Measurements from ENCODE around the gene NPC1L1.

NPC1L1 gene

DNA sequence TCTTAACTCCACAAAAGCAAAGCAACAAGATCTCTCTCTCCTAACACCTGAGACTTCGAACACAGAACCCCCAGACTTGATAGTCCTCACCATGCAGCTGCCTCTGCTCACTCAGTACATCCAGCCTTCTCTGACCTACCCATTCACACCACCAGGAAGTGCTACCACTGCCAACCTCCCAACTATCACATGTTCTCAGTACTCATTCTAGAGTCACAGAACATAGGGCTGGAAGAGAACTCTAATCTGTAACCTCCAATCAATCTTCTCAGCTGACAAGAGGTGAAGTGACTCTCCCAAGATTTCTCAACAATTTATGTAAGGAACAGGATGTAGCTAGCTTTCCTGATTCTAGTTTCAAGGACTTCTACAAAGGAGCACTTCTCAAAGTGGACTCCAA, 54.4 kb downstream of the NPC1L1 start:
- Mint-ChIP-seq H3K36me3 (ENCODE audit: low read depth) (peaks cover 56% of the 10 kb centered on the region), H3K9me3 (peaks cover 24% of the 10 kb centered on the region), H3K27me3 (ENCODE audit: low read depth, poor library complexity) (no peaks in the 10 kb centered on the region), H3K27ac (no peak overlapping the region), H3K4me1 (peaks cover 46% of the 10 kb centered on the region), H3K4me3 (peak overlapping the region; percentile 6)
- TF ChIP-seq, protein P1, sequence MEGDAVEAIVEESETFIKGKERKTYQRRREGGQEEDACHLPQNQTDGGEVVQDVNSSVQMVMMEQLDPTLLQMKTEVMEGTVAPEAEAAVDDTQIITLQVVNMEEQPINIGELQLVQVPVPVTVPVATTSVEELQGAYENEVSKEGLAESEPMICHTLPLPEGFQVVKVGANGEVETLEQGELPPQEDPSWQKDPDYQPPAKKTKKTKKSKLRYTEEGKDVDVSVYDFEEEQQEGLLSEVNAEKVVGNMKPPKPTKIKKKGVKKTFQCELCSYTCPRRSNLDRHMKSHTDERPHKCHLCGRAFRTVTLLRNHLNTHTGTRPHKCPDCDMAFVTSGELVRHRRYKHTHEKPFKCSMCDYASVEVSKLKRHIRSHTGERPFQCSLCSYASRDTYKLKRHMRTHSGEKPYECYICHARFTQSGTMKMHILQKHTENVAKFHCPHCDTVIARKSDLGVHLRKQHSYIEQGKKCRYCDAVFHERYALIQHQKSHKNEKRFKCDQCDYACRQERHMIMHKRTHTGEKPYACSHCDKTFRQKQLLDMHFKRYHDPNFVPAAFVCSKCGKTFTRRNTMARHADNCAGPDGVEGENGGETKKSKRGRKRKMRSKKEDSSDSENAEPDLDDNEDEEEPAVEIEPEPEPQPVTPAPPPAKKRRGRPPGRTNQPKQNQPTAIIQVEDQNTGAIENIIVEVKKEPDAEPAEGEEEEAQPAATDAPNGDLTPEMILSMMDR (IDR thresholded peaks at IDR 0.05) = no peak
- no peak for DNase-seq

DNA sequence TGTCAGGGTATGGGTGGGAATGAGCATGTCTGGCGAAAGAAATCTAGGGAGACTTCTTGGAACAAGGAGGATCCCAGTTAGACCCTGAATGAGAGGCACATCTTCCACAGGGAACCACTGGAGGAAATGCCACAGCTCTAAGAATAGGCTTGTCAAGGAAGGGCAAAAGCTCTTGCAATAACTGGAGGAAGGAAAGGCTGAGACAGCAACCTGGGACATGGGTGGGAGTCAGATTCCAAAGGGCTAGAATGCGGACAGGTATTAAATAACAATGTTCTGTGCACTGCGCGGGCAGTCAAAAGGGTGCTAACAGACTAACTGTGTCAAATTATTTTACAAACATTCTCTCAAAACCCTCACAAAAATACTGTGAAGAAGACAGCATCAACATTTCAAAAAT, 55.1 kb downstream of the NPC1L1 start:
- peak overlapping the region; percentile 77 for H3K27ac Mint-ChIP-seq
- peak overlapping the region; percentile 30 for H3K4me3 Mint-ChIP-seq
- peaks cover 63% of the 10 kb centered on the region for H3K36me3 Mint-ChIP-seq (ENCODE audit: low read depth)
- peaks cover 42% of the 10 kb centered on the region for H3K4me1 Mint-ChIP-seq
- no peak for DNase-seq
- no peaks in the 10 kb centered on the region for H3K27me3 Mint-ChIP-seq (ENCODE audit: low read depth, poor library complexity)
- peaks cover 24% of the 10 kb centered on the region for H3K9me3 Mint-ChIP-seq
- TF ChIP-seq, protein P1 (IDR thresholded peaks at IDR 0.05) = no peak

DNA sequence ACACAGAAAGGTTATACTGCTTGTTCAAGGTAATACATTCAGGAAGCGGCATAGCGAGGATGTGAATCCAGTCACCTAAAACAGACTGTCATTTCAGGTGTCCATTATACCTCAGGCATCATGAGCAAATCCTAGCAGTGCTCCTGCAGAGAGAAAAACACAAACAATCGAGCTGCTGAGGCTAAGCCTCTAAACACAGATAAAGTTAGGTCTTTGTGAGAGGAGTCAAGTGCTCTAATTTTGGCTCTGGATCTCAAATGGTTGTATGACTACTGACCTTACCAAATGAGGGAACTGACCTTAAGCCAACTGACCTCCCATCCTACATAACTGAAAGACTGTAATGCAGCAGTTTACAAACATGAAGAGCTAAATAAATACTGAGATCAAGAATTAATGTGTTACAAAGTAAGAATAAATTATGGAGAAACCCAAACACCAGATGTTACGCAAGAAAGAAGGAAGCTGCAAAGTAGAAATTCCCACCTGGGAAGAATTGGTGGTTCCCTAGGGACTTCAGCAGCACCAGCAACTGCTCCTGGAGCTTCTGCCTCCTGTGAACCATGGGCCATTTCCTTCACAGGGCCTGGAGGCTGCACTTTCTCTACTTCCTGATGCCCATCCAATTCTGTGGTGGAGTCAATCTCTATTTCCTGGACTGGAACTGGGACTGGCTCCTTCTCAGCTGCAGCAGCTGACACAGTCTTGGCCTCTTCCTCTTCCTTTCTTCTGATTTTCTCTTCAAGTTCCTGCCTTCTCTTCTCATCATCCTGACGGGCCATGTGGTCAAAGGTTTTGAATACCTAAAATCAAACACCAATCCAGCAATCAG, 56.4 kb downstream of the NPC1L1 start:
- Mint-ChIP-seq H3K27me3 (ENCODE audit: low read depth, poor library complexity) (no peaks in the 10 kb centered on the region), H3K4me1 (peaks cover 33% of the 10 kb centered on the region), H3K4me3 (no peak overlapping the region), H3K27ac (peak overlapping the region; percentile 20), H3K36me3 (ENCODE audit: low read depth) (peaks cover 72% of the 10 kb centered on the region), H3K9me3 (peaks cover 24% of the 10 kb centered on the region)
- DNase-seq = no peak
- TF ChIP-seq, protein P1 (IDR thresholded peaks at IDR 0.05) = no peak

DNA sequence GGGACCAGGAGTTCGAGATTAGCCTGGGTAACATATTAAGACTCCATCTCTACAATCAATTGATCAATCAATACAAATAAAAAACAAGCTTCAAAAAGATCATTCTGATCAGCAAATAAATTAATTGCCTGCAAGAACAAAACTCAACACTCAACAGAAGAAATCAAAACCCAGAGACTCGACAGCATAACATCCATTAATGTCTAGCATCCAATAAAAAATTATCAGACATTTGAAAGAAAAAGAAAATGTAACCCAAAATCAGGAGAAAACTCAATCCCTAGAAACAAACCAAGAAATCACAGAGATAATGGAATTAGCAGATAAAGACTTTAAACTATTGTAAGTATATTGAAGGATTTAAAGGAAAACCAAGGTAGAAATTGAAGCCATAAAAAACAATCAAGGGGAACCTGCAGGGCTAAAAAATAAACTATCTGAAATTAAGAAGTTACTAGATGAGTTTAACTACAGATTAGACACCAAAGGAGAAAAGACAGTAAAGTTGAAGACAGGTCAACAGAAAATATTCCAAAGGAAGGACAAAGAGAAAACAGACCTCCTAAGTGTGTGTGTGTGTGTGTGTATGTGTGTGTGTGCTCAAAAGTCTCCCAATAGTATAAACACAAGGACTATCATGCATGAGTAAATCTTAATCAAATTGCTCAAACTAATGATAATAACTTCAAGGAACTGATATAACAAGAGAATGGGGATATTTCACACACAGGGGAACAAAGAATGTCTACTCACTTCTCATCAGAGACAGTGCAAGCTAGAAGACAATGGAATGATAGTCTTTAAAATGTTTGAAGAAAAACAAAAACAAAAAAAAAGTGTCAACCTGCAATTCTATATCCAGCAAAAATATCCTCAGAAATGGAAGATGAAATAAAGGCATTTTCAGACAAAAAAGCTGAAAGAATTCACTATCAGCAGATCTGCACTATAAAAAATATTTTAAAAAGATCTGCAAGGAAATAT, 58.3 kb downstream of the NPC1L1 start:
- peaks cover 18% of the 10 kb centered on the region for H3K4me1 Mint-ChIP-seq
- no peaks in the 10 kb centered on the region for H3K27me3 Mint-ChIP-seq (ENCODE audit: low read depth, poor library complexity)
- H3K27ac Mint-ChIP-seq = no peak overlapping the region
- H3K9me3 Mint-ChIP-seq = peaks cover 24% of the 10 kb centered on the region
- TF ChIP-seq, protein P1 (IDR thresholded peaks at IDR 0.05) = no peak
- H3K36me3 Mint-ChIP-seq (ENCODE audit: low read depth) = peaks cover 77% of the 10 kb centered on the region
- no peak for DNase-seq
- no peak overlapping the region for H3K4me3 Mint-ChIP-seq

DNA sequence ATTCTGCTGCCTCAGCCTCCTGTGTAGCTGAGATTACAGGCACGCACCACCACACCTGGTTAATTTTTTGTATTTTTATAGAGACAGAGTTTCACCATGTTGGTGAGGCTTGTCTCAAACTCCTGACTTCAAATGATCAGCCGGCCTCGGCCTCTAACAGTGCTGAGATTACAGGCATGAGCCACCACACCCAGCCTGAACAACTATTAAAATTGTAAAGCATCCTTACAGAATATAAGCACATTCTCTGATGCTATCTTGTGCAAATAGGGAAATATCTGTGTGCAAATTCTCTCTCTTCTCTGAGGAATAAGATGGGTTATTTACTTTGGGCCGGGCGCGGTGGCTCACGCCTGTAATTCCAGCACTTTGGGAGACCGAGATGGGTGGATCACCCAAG, 63.2 kb downstream of the NPC1L1 start:
- no peak overlapping the region for H3K4me3 Mint-ChIP-seq
- peak overlapping the region; percentile 59 for H3K27ac Mint-ChIP-seq
- peaks cover 5% of the 10 kb centered on the region for H3K4me1 Mint-ChIP-seq
- peaks cover 8% of the 10 kb centered on the region for H3K9me3 Mint-ChIP-seq
- DNase-seq = no peak
- peaks cover 59% of the 10 kb centered on the region for H3K36me3 Mint-ChIP-seq (ENCODE audit: low read depth)
- H3K27me3 Mint-ChIP-seq (ENCODE audit: low read depth, poor library complexity) = no peaks in the 10 kb centered on the region
- TF ChIP-seq, protein P1 (IDR thresholded peaks at IDR 0.05) = no peak

Measured in nephron progenitor cell (in vitro differentiated cells).